Activated CD8-positive, alpha-beta memory T cell treated with anti-CD3 and anti-CD28 coated beads, Interleukin-2, amount 50 U/mL, for 1 hour (primary cell): ENCODE data around the gene CYP1B1.
"Not testable (repeated sequence)": the region's sequence is repeated elsewhere in the genome, so short reads cannot be mapped to it uniquely, and the experiment has no call there.

Source experiments
- DNase-seq: peaks from one replicate; pipeline ENCODE4 v3.0.0-alpha.2; 2020; ENCODE audit errors: extremely low read depth

CYP1B1 gene

GRCh38 chr2:38098421-38099098 is 22.6 kb upstream of the CYP1B1 start:
- DNase-seq = no peak

GRCh38 chr2:38097988-38098385 is 22.0 kb upstream of the CYP1B1 start:
- DNase-seq = no peak

GRCh38 chr2:38097258-38097987 is 21.5 kb upstream of the CYP1B1 start:
- no peak for DNase-seq

- DNase-seq = no peak
These were observed 20.3 kb upstream of the CYP1B1 start for GRCh38 chr2:38095996-38096861.

GRCh38 chr2:38095079-38095995 is 19.4 kb upstream of the CYP1B1 start:
- DNase-seq = no peak

- DNase-seq = no peak
These were observed 17.7 kb upstream of the CYP1B1 start for GRCh38 chr2:38093527-38094165.

GRCh38 chr2:38092196-38092902 is 16.4 kb upstream of the CYP1B1 start:
- no peak for DNase-seq

- DNase-seq = no peak
These were observed 15.8 kb upstream of the CYP1B1 start for GRCh38 chr2:38091760-38092159.

- DNase-seq = no peak
These were observed 15.0 kb upstream of the CYP1B1 start for GRCh38 chr2:38090928-38091327.

GRCh38 chr2:38090212-38090611 is 14.3 kb upstream of the CYP1B1 start:
- not testable (repeated sequence) for DNase-seq

GRCh38 chr2:38085998-38086698 is 10.2 kb upstream of the CYP1B1 start:
- not testable (repeated sequence) for DNase-seq

- not testable (repeated sequence) for DNase-seq
These were observed 8.6 kb upstream of the CYP1B1 start for GRCh38 chr2:38084556-38084955.

- not testable (repeated sequence) for DNase-seq
These were observed 6.8 kb upstream of the CYP1B1 start for GRCh38 chr2:38082727-38083126.

- no peak for DNase-seq
These were observed 4.4 kb upstream of the CYP1B1 start for GRCh38 chr2:38080346-38080745.

- no peak for DNase-seq
These were observed 3.4 kb upstream of the CYP1B1 start for GRCh38 chr2:38079116-38080052.

- no peak for DNase-seq
These were observed 1.4 kb upstream of the CYP1B1 start for GRCh38 chr2:38077431-38077769.

GRCh38 chr2:38076710-38077430 is 919 bp upstream of the CYP1B1 start:
- DNase-seq = no peak

GRCh38 chr2:38076152-38076709 is 280 bp upstream of the CYP1B1 start:
- no peak for DNase-seq
